Heart left ventricle (tissue), 16 donors: Measurements from ENCODE around the gene SLAIN1. TPM values are rescaled to one million over a fixed set of nuclear protein-coding genes. Genes with fewer than 3 reads are reported as not detected.

ENCODE experiments used
- ATAC-seq, 4 donors: fragments of 200-7000 bp; cut with Tn5 transposase; one replicate each; pipeline ENCODE4 v1.9.1; 2020 to 2022; ENCODE audit warnings: moderate library complexity in 4 of 4, mild to moderate bottlenecking in 3 of 4, moderate number of reproducible peaks in 1 of 4
- DNase-seq, 5 donors: peaks; one replicate each; pipeline ENCODE4 v3.0.0-alpha.2; 2020
- H3K27ac ChIP-seq, 12 donors: fragments of 200-600 bp; sonication (generic) in 4 of 12; one replicate each; pipeline versions ENCODE4 v1.5.0 to v1.8.0; 2016 to 2022; ENCODE audit warnings: mild to moderate bottlenecking in 2 of 12
- H3K27me3 ChIP-seq, 9 donors: fragments of 200-600 bp; sonication (generic) in 2 of 9; one replicate each; pipeline versions ENCODE4 v1.5.1 to v1.8.0; 2016 to 2022; ENCODE audit warnings: mild to moderate bottlenecking in 3 of 9
- H3K36me3 ChIP-seq, 9 donors: fragments of 200-600 bp; sonication (generic) in 2 of 9; one replicate each; pipeline versions ENCODE4 v1.5.0 to v1.8.0; 2018 to 2022; ENCODE audit warnings: mild to moderate bottlenecking in 2 of 9
- H3K4me1 ChIP-seq, 12 donors: fragments of 200-600 bp; sonication (generic) in 4 of 12; one replicate each; pipeline versions ENCODE4 v1.5.0 to v1.8.0; 2016 to 2022; ENCODE audit warnings: mild to moderate bottlenecking in 3 of 12
- H3K4me3 ChIP-seq, 12 donors: fragments of 200-600 bp; sonication (generic) in 4 of 12; one replicate each; pipeline versions ENCODE4 v1.5.0 to v1.8.0; 2017 to 2022; ENCODE audit warnings: mild to moderate bottlenecking in 9 of 12, moderate library complexity in 4 of 12
- H3K9me3 ChIP-seq, 12 donors: fragments of 200-600 bp; sonication (generic) in 4 of 12; one replicate each; pipeline versions ENCODE4 v1.5.0 to v1.8.0; 2016 to 2022; ENCODE audit warnings: mild to moderate bottlenecking in 1 of 12
- POLR2A ChIP-seq, 2 donors: fragments of 450-650 bp; IDR thresholded peaks; one replicate each; pipeline ENCODE4 v1.6.1; 2017; ENCODE audit warnings: antibody characterized with exemption in 2 of 2, mild to moderate bottlenecking in 2 of 2, moderate library complexity in 2 of 2
- WGBS, 4 donors: extraction: QIAGEN DNeasy Blood & Tissue Kit in 2 of 4; methylation state at CpG; one replicate each; pipeline versions ENCODE4 v1.1.5 to v1.1.7; 2013 to 2018; 5-methylcytosine and 5-hydroxymethylcytosine counted together
- intact Hi-C, 10 donors: fragments of 100-400 bp; cut with DNase I; formaldehyde crosslinking; loops; one replicate each; pipeline versions ENCODE4 v1.11.1 to v1.14.2; 2022
- polyA plus RNA-seq, 2 donors: library from polyadenylated mRNA; stranded (reverse); fragments of 200-250 nt; gene quantifications; one replicate each; pipeline ENCODE4 v1.2.3, GENCODE V29; 2013
- total RNA-seq, 9 donors: library from RNA; depleted of rRNA in 2 of 9; stranded (reverse); fragments of >200 nt in 2 of 9; fragmentation: NEBNext Ultra II Directional in 3 of 9; extraction: Animal tissue kit (Norgen Biotek cat#: 25700) in 3 of 9; gene quantifications; one replicate each; pipeline versions ENCODE4 v1.1.0 to v1.2.4, GENCODE V29; 2016 to 2023
- TF ChIP-seq, protein P1 (sequence below), 12 donors: fragments of 200-600 bp; sonication (generic) in 4 of 12; IDR thresholded peaks; one replicate each; pipeline versions ENCODE4 v1.5.0 to v1.8.0; 2018 to 2022; ENCODE audit warnings: antibody characterized with exemption in 12 of 12, mild to moderate bottlenecking in 5 of 12
- donor health status: ischemic (EF 13 %, LVEDD 7.1; RV severe dilation, severe dysfunction).
- donor health status: healthy with polysubstance abuse.
- donor health status: DM: no; HTN: yes; CAD: no.
- donor health status: DM: no; HTN: no; CAD: no.
- donor health status: ischemic (EF 25% LVEDD 6.9; RV normal size, moderate dysfunction).
- donor health status: ischemic (EF 25% LVEDD 5.7; RV mildly dilated, moderate dysfunction).
- donor health status: healthy.
- donor health status: DM: yes; HTN: yes; CAD: no.
- donor health status: ischemic (EF 35%, LVEDD 5.7; RV mildly dilated, moderate dysfunction).
- donor health status: nonischemic (EF 11% LVEDD 7.7; RV severe dilation, severe dysfunction).
- donor health status: DM: yes; HTN: yes; CAD: no.
- donor health status: PGD.
- donor health status: ischemic (EF 29% LVEDD 5.4; RV normal size, mild dysfunction).
- donor health status: nonischemic (EF 23%, LVEDD 6.1; RV moderate dilation, normal function).

Gene SLAIN1
- total and polyA plus RNA-seq, 11 donors, result 2.3 to 14.9 (median 7.0) TPM

- Histone ChIP-seq H3K27ac (peak overlapping the region in 1 of 12 donors; percentile 9), H3K36me3 (no peaks in the 10 kb centered on the region), H3K9me3 (no peaks in the 10 kb centered on the region), H3K4me3 (peak overlapping the region in 6 of 12 donors; percentile 62 to 96 (median 75)), H3K27me3 (peaks cover 0 to 4% (median 0%) of the 10 kb centered on the region in 9 donors), H3K4me1 (peaks cover 0 to 28% (median 5%) of the 10 kb centered on the region in 12 donors)
- ATAC-seq (no peak), DNase-seq (no peak)
- intact Hi-C loops, result loop anchor here in 1 of 10 donors (10.0 kb wide), 1 partner anchor 661 kb away; no protein-coding TSS in a partner anchor
- no peak for TF ChIP-seq POLR2A (IDR thresholded peaks at IDR 0.05)
- TF ChIP-seq, protein P1, sequence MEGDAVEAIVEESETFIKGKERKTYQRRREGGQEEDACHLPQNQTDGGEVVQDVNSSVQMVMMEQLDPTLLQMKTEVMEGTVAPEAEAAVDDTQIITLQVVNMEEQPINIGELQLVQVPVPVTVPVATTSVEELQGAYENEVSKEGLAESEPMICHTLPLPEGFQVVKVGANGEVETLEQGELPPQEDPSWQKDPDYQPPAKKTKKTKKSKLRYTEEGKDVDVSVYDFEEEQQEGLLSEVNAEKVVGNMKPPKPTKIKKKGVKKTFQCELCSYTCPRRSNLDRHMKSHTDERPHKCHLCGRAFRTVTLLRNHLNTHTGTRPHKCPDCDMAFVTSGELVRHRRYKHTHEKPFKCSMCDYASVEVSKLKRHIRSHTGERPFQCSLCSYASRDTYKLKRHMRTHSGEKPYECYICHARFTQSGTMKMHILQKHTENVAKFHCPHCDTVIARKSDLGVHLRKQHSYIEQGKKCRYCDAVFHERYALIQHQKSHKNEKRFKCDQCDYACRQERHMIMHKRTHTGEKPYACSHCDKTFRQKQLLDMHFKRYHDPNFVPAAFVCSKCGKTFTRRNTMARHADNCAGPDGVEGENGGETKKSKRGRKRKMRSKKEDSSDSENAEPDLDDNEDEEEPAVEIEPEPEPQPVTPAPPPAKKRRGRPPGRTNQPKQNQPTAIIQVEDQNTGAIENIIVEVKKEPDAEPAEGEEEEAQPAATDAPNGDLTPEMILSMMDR (IDR thresholded peaks at IDR 0.05), result no peak
- 29 to 39% (median 30%) methylated on average over 9 of the region's 9 CpGs for WGBS, 4 donors
Observed at GRCh38 chr13:77696006-77696878, 1.2 kb upstream of the SLAIN1 start.

- Histone ChIP-seq H3K4me1 (peaks cover 0 to 28% (median 5%) of the 10 kb centered on the region in 12 donors), H3K4me3 (peak overlapping the region; percentile 57 to 96 (median 74)), H3K9me3 (no peaks in the 10 kb centered on the region), H3K27me3 (peaks cover 0 to 4% (median 0%) of the 10 kb centered on the region in 9 donors), H3K27ac (peak overlapping the region in 7 of 12 donors; percentile 9 to 70 (median 46)), H3K36me3 (no peaks in the 10 kb centered on the region)
- ATAC-seq, result peak in 2 of 4 donors; percentile 8 to 14
- TF ChIP-seq POLR2A (IDR thresholded peaks at IDR 0.05), result no peak
- TF ChIP-seq, protein P1 (IDR thresholded peaks at IDR 0.05), result no peak
- 44 to 62% (median 50%) methylated on average over 3 of the region's 3 CpGs for WGBS, 4 donors
- no peak for DNase-seq
- intact Hi-C loops, result loop anchor here in 1 of 10 donors (10.0 kb wide), 1 partner anchor 662 kb away; no protein-coding TSS in a partner anchor
Observed at GRCh38 chr13:77696879-77697216, 639 bp upstream of the SLAIN1 start.

DNA sequence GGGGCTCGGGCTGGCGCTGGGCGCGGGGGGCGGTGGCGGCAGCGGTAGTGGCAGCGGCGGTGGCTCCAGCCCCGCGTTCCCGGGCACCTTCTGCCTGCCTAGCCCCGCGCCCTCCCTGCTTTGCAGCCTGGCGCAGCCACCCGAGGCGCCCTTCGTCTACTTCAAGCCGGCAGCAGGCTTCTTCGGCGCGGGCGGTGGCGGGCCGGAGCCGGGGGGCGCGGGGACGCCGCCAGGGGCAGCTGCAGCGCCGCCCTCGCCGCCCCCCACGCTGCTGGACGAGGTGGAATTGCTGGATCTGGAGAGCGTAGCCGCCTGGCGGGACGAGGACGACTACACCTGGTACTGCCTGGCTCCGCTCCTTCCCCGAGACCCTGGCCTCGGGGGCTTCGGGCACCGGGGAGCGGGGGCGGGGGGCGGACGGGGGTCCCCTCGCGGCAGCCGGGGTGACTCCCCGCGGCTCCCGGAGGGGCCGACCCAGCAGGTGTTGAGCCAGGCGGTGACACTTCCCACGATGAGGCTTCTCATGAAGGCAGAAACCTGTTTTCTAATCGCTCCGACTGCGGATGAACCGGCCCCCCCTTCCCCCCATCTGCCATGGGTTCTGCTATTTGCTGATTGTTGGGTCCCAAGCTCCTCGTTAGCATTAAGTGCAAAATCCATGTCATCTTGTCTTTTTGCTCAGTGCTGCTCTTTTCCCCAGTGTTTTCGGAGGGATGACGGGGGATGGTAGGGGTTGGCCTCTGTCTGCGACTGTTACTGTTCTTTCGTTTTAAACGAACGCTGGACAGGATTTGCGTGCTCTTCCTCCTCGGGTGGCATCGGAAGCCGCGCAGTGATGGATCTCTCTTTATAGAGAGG, 943 bp downstream of the SLAIN1 start:
- Histone ChIP-seq H3K4me1 (peaks cover 0 to 28% (median 5%) of the 10 kb centered on the region in 12 donors), H3K36me3 (no peaks in the 10 kb centered on the region), H3K4me3 (peak overlapping the region; percentile 62 to 96 (median 74)), H3K27me3 (peaks cover 0 to 4% (median 0%) of the 10 kb centered on the region in 9 donors), H3K27ac (peak overlapping the region in 3 of 12 donors; percentile 12 to 43 (median 37)), H3K9me3 (no peaks in the 10 kb centered on the region)
- 1% methylated on average over 43 to 75 of the region's 75 CpGs for WGBS, 4 donors
- ATAC-seq, result peak; percentile 20 to 43 (median 32)
- no peak for TF ChIP-seq POLR2A (IDR thresholded peaks at IDR 0.05)
- intact Hi-C loops, result loop anchor here in 1 of 10 donors (10.0 kb wide), 1 partner anchor 664 kb away; no protein-coding TSS in a partner anchor
- peak; percentile 10 to 69 (median 29) for DNase-seq

- Histone ChIP-seq H3K4me1 (peaks cover 0 to 28% (median 5%) of the 10 kb centered on the region in 12 donors), H3K4me3 (peak overlapping the region; percentile 62 to 96 (median 74)), H3K27ac (no peak overlapping the region), H3K27me3 (peaks cover 0 to 4% (median 0%) of the 10 kb centered on the region in 9 donors), H3K9me3 (no peaks in the 10 kb centered on the region), H3K36me3 (no peaks in the 10 kb centered on the region)
- 0 to 6% (median 2%) methylated on average over 4 of the region's 4 CpGs for WGBS, 4 donors
- DNase-seq (no peak), ATAC-seq (no peak)
- intact Hi-C loops, result loop anchor here in 1 of 10 donors (10.0 kb wide), 1 partner anchor 664 kb away; no protein-coding TSS in a partner anchor
- TF ChIP-seq, protein P1 (IDR thresholded peaks at IDR 0.05), result no peak
- no peak for TF ChIP-seq POLR2A (IDR thresholded peaks at IDR 0.05)
Observed at GRCh38 chr13:77699059-77699680, 1.7 kb downstream of the SLAIN1 start.
